IMR-90 (cell line): Measurements from ENCODE around the gene SNX11.

Experiments
- BHLHE40 ChIP-seq: fragments of 150-350 bp; IDR thresholded peaks from 2 replicates; pipeline ENCODE4 v1.6.1; 2016; ENCODE audit warnings: mild to moderate bottlenecking, low read depth, low read length
- CEBPB ChIP-seq: IDR thresholded peaks from 2 replicates; pipeline ENCODE4 v1.6.1; 2012; ENCODE audit warnings: low read depth, low read length, improper control_type of control experiment
- MAZ ChIP-seq: IDR thresholded peaks from 2 replicates; pipeline ENCODE4 v1.6.1; 2012; ENCODE audit warnings: low read depth, mild to moderate bottlenecking, low read length, improper control_type of control experiment, moderate library complexity, borderline replicate concordance
- MXI1 ChIP-seq: IDR thresholded peaks from 2 replicates; pipeline ENCODE4 v1.6.1; 2012; ENCODE audit warnings: low read depth, mild to moderate bottlenecking, low read length, moderate library complexity, borderline replicate concordance
- POLR2A ChIP-seq: IDR thresholded peaks from 2 replicates; pipeline ENCODE4 v1.6.1; 2012; ENCODE audit warnings: mild to moderate bottlenecking, low read depth, low read length
- RAD21 ChIP-seq: IDR thresholded peaks from 2 replicates; pipeline ENCODE4 v1.6.1; 2012; ENCODE audit warnings: low read length, improper control_type of control experiment
- RFX5 ChIP-seq: IDR thresholded peaks from 2 replicates; pipeline ENCODE4 v1.8.0; 2012; ENCODE audit warnings: low read depth, mild to moderate bottlenecking, low read length, moderate library complexity
- TF ChIP-seq, protein P1 (sequence below): conservative IDR thresholded peaks from 2 replicates; pipeline ENCODE4 v1.5.1; 2012; ENCODE audit warnings: mild to moderate bottlenecking, low read depth, low read length, improper control_type of control experiment

DNA sequence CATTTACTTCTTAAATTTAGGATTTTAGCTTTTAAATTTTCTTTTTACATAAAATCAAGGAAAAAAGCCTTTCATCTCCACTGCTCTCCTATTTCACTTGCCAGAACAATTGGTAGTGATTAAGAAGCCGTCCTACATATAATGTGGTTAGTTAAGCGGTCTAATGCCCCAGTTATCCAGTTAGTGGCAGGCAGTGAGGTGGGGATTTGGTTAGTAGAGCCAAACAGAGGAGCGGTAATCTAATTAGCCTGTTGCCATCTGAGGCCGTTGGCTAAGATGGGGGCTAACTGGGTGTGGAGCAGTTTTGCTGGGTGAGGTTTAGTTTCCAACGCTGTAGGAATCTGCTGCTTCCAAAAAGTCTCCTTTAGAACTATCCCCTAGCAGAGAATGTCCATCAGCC is 22.4 kb downstream of the SNX11 start:
- TF ChIP-seq, protein P1, sequence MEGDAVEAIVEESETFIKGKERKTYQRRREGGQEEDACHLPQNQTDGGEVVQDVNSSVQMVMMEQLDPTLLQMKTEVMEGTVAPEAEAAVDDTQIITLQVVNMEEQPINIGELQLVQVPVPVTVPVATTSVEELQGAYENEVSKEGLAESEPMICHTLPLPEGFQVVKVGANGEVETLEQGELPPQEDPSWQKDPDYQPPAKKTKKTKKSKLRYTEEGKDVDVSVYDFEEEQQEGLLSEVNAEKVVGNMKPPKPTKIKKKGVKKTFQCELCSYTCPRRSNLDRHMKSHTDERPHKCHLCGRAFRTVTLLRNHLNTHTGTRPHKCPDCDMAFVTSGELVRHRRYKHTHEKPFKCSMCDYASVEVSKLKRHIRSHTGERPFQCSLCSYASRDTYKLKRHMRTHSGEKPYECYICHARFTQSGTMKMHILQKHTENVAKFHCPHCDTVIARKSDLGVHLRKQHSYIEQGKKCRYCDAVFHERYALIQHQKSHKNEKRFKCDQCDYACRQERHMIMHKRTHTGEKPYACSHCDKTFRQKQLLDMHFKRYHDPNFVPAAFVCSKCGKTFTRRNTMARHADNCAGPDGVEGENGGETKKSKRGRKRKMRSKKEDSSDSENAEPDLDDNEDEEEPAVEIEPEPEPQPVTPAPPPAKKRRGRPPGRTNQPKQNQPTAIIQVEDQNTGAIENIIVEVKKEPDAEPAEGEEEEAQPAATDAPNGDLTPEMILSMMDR = no peak
- TF ChIP-seq RAD21 = no peak
- TF ChIP-seq CEBPB = no peak
- no peak for TF ChIP-seq MAZ
- TF ChIP-seq RFX5 = no peak
- TF ChIP-seq BHLHE40 = no peak
- no peak for TF ChIP-seq POLR2A
- no peak for TF ChIP-seq MXI1
